Thoracic aorta (tissue), 2 donors: ENCODE results near the gene ZNF280D. TPM values are rescaled to one million over a fixed set of nuclear protein-coding genes. Genes with fewer than 3 reads are reported as not detected.

Experiments used
- ATAC-seq: fragments of 150-250 bp; one replicate; pipeline ENCODE4 v1.8.0; 2017; ENCODE audit warnings: low read depth; ENCODE audit not compliant: insufficient number of reproducible peaks, low FRiP score
- DNase-seq: peaks from one replicate; pipeline ENCODE4 v3.0.0-alpha.2; 2020; ENCODE audit warnings: low spot score
- H3K27ac ChIP-seq, 2 donors: fragments of 200-600 bp; sonication (generic); 1 replicate in 1 of 2; 2 replicates in 1 of 2; pipeline ENCODE4 v1.5.1; 2016; ENCODE audit warnings: mild to moderate bottlenecking in 2 of 2, moderate library complexity in 2 of 2
- H3K27me3 ChIP-seq: fragments of 200-600 bp; sonication (generic); replicated peaks from 2 replicates; pipeline ENCODE4 v1.6.0; 2016; ENCODE audit warnings: mild to moderate bottlenecking; ENCODE audit not compliant: insufficient read depth
- H3K36me3 ChIP-seq: fragments of 200-600 bp; sonication (generic); one replicate; pipeline ENCODE4 v1.5.1; 2016
- H3K4me1 ChIP-seq, 2 donors: fragments of 200-600 bp; sonication (generic); 1 replicate in 1 of 2; 2 replicates in 1 of 2; pipeline versions ENCODE4 v1.5.1 to v1.6.0; 2016; ENCODE audit warnings: low read depth in 2 of 2, mild to moderate bottlenecking in 1 of 2; ENCODE audit not compliant: control insufficient read depth in 1 of 2
- H3K4me3 ChIP-seq: fragments of 200-600 bp; sonication (generic); 2 replicates; pipeline ENCODE4 v1.5.1; 2016; ENCODE audit warnings: mild to moderate bottlenecking
- H3K9me3 ChIP-seq: fragments of 200-600 bp; sonication (generic); 2 replicates; pipeline ENCODE4 v1.5.1; 2016
- CTCF ChIP-seq: fragments of 200-600 bp; sonication (generic); IDR thresholded peaks from one replicate; pipeline ENCODE4 v1.5.1; 2019; ENCODE audit warnings: antibody characterized with exemption
- total RNA-seq, 2 donors: library from RNA; depleted of rRNA; stranded (reverse); fragments of >200 nt; gene quantifications; one replicate each; pipeline versions ENCODE4 v1.1.0 to v1.2.3, GENCODE V29; 2016

Gene ZNF280D
- total RNA-seq, 2 donors from 2014 or later, result 50.0 to 55.1 TPM

GRCh38 chr15:56587686-56588085 is 145.6 kb downstream of the ZNF280D start:
- TF ChIP-seq CTCF, result no peak
- Histone ChIP-seq H3K36me3 (no peaks in the 10 kb centered on the region), H3K27ac (no peak overlapping the region), H3K4me1 (no peaks in the 10 kb centered on the region), H3K27me3 (no peaks in the 10 kb centered on the region), H3K9me3 (peaks cover 12% of the 10 kb centered on the region), H3K4me3 (no peak overlapping the region)
- DNase-seq, result no peak
- no peak for ATAC-seq

DNA sequence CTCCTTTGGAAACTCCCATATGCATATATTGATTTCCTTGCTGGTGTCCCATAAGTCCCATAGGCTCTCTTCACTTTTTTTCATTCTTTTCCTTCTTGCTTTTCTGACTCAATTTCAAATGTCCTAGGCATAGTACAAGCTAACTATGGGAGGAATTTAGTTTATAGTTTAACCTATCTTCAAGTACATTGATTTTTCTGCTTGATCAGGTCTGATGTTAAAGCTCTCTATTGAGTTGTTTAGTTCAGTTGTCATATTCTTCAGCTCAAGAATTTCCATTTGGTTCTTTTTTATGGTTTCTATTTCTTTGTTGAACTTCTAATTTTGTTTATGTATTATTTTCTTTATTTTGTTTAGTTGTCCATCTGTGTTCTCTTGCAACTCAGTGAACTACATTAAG is 147.1 kb downstream of the ZNF280D start:
- H3K4me3 ChIP-seq, result no peak overlapping the region
- peaks cover 12% of the 10 kb centered on the region for H3K9me3 ChIP-seq
- no peak overlapping the region for H3K27ac ChIP-seq
- no peaks in the 10 kb centered on the region for H3K36me3 ChIP-seq
- TF ChIP-seq CTCF, result no peak
- H3K27me3 ChIP-seq, result no peaks in the 10 kb centered on the region
- no peaks in the 10 kb centered on the region for H3K4me1 ChIP-seq
- ATAC-seq, result no peak
- no peak for DNase-seq

DNA sequence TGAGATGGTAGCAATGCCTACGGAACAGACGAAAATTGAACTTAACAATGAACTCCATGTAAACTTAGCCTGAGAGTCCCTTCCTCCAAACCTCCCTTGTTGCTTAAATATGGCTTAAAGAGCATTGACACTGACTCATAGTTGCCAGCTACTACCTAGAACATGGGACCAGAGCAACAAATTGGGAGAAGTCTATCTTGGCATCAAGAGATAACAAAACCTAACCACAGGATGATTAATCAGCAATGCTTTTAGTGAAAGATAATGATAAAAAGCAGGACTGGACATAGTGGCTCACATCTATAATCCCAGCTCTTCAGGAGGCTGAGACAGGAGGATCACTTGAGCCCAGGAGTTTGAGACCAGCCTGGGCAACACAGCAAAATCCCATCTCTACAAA is 150.5 kb downstream of the ZNF280D start:
- no peak overlapping the region for H3K27ac ChIP-seq
- no peak for TF ChIP-seq CTCF

More for the DNA sequence above, 150.5 kb downstream of the ZNF280D start:
- Histone ChIP-seq H3K36me3 (no peaks in the 10 kb centered on the region), H3K4me1 (no peaks in the 10 kb centered on the region), H3K4me3 (no peak overlapping the region), H3K27me3 (no peaks in the 10 kb centered on the region), H3K9me3 (peaks cover 12% of the 10 kb centered on the region)
- ATAC-seq (no peak), DNase-seq (no peak)

Other genes starting within 250 kb of the ZNF280D start
- gene TCF12, start 185.1 kb upstream of the ZNF280D start, total RNA-seq, result 100 to 1,000 TPM in 1 of 2 donors, 10 to 100 TPM in 1; 91.8 to 107 TPM